Hepatocyte (in vitro differentiated cells): ENCODE measurements around the gene MAP3K4.
"Not testable (repeated sequence)": the region's sequence is repeated elsewhere in the genome, so short reads cannot be mapped to it uniquely, and the experiment has no call there.

Experiments
- EZH2 ChIP-seq: fragments of 200-600 bp; sonication (generic); IDR thresholded peaks from 2 replicates; pipeline ENCODE4 v1.6.1; 2016; ENCODE audit warnings: antibody characterized with exemption, mild to moderate bottlenecking, borderline replicate concordance
- TF ChIP-seq, protein P1 (sequence below): fragments of 200-600 bp; sonication (generic); IDR thresholded peaks from 2 replicates; pipeline ENCODE4 v1.5.1; 2016; ENCODE audit warnings: antibody characterized with exemption, mild to moderate bottlenecking; ENCODE audit not compliant: poor library complexity

DNA sequence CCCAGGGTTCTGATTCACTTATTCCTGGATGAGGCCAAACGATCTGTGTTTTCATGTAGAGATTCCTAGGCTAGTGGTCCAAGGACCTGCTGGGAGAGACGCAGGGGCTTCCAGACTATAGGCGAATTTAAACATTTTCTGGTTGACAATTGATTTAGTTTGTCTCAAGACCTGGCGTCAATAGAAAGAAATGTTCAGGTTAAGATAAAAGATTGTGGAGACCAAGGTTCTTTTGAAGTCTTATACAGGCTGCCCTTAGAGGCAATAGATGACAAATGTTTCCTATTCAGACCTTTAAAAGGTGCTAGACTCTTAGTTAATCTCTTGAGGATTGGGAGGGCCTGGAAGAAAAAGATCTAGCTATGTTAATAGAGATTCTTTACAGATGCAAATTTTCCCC lies 15.6 kb upstream of the MAP3K4 start:
- TF ChIP-seq, protein P1, sequence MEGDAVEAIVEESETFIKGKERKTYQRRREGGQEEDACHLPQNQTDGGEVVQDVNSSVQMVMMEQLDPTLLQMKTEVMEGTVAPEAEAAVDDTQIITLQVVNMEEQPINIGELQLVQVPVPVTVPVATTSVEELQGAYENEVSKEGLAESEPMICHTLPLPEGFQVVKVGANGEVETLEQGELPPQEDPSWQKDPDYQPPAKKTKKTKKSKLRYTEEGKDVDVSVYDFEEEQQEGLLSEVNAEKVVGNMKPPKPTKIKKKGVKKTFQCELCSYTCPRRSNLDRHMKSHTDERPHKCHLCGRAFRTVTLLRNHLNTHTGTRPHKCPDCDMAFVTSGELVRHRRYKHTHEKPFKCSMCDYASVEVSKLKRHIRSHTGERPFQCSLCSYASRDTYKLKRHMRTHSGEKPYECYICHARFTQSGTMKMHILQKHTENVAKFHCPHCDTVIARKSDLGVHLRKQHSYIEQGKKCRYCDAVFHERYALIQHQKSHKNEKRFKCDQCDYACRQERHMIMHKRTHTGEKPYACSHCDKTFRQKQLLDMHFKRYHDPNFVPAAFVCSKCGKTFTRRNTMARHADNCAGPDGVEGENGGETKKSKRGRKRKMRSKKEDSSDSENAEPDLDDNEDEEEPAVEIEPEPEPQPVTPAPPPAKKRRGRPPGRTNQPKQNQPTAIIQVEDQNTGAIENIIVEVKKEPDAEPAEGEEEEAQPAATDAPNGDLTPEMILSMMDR = not testable (repeated sequence)
- TF ChIP-seq EZH2 = not testable (repeated sequence)
